Endodermal cell (in vitro differentiated cells): ENCODE results near the gene ADCYAP1R1. TPM values are rescaled to one million over a fixed set of nuclear protein-coding genes. Genes with fewer than 3 reads are reported as not detected.

ENCODE experiments used
- DNase-seq: peaks from one replicate; pipeline ENCODE4 v3.0.0-alpha.2; 2017
- H3K27ac ChIP-seq: 2 replicates; pipeline ENCODE4 v1.5.1; 2013; ENCODE audit warnings: mild to moderate bottlenecking, low read depth, low read length, moderate library complexity
- H3K27me3 ChIP-seq: 2 replicates; pipeline ENCODE4 v1.6.1; 2013; ENCODE audit warnings: mild to moderate bottlenecking, low read length, moderate library complexity; ENCODE audit not compliant: insufficient read depth, control insufficient read depth, poor library complexity, severe bottlenecking
- H3K36me3 ChIP-seq: 2 replicates; pipeline ENCODE4 v1.7.0; 2013; ENCODE audit warnings: mild to moderate bottlenecking, low read length, moderate library complexity; ENCODE audit not compliant: control insufficient read depth, insufficient read depth
- H3K4me1 ChIP-seq: one replicate; pipeline ENCODE4 v1.7.0; 2013; ENCODE audit warnings: low read length; ENCODE audit not compliant: control insufficient read depth, insufficient read depth
- H3K4me3 ChIP-seq: 2 replicates; pipeline ENCODE4 v1.5.1; 2013; ENCODE audit warnings: mild to moderate bottlenecking, low read length, moderate library complexity
- H3K9ac ChIP-seq: 2 replicates; pipeline ENCODE4 v1.6.1; 2013; ENCODE audit warnings: mild to moderate bottlenecking, low read length, moderate library complexity; ENCODE audit not compliant: poor library complexity, severe bottlenecking; ENCODE audit errors: extremely low read depth
- H3K9me3 ChIP-seq: 2 replicates; pipeline ENCODE4 v1.6.1; 2013; ENCODE audit warnings: mild to moderate bottlenecking, low read length, moderate library complexity; ENCODE audit not compliant: control insufficient read depth
- H3K27ac Mint-ChIP-seq: 2 replicates; pipeline ENCODE4 v1.8.0; 2020; ENCODE audit warnings: mixed read lengths
- H3K27me3 Mint-ChIP-seq: 2 replicates; pipeline ENCODE4 v1.8.0; 2021; ENCODE audit warnings: mild to moderate bottlenecking, mixed read lengths; ENCODE audit not compliant: insufficient read depth
- H3K36me3 Mint-ChIP-seq: 2 replicates; pipeline ENCODE4 v1.8.0; 2020; ENCODE audit warnings: low read depth, mixed read lengths
- H3K4me1 Mint-ChIP-seq: 2 replicates; pipeline ENCODE4 v1.8.0; 2020; ENCODE audit warnings: mixed read lengths
- H3K4me3 Mint-ChIP-seq: 2 replicates; pipeline ENCODE4 v1.8.0; 2020; ENCODE audit warnings: mild to moderate bottlenecking, moderate library complexity, mixed read lengths
- H3K9me3 Mint-ChIP-seq: 2 replicates; pipeline ENCODE4 v1.8.0; 2020; ENCODE audit warnings: mild to moderate bottlenecking, mixed read lengths
- WGBS, 2 experiments: methylation state at CpG; one replicate each; pipeline versions ENCODE4 v1.1.5 to v1.1.7; 2013; ENCODE audit warnings: missing lambda C conversion rate in 2 of 2, mixed read lengths in 1 of 2; ENCODE audit not compliant: insufficient coverage in 1 of 2, insufficient read length in 1 of 2; 5-methylcytosine and 5-hydroxymethylcytosine counted together
- total RNA-seq, 2 donors: library from RNA; stranded (reverse); fragmentation: NEBNext Ultra II Directional in 1 of 2; extraction: Animal tissue kit (Norgen Biotek cat#: 25700) in 1 of 2; gene quantifications; 2 replicates in 1 of 2; 3 replicates in 1 of 2; pipeline ENCODE4 v1.2.1, GENCODE V29; 2021
- TF ChIP-seq, protein P1 (sequence below): fragments of 200-600 bp; sonication (generic); conservative IDR thresholded peaks from 2 replicates; pipeline ENCODE4 v1.5.0; 2021; ENCODE audit warnings: antibody characterized with exemption, mild to moderate bottlenecking

The ADCYAP1R1 gene
- total RNA-seq, 2 donors from 2014 or later, result 1.2 to 2.1 TPM

DNA sequence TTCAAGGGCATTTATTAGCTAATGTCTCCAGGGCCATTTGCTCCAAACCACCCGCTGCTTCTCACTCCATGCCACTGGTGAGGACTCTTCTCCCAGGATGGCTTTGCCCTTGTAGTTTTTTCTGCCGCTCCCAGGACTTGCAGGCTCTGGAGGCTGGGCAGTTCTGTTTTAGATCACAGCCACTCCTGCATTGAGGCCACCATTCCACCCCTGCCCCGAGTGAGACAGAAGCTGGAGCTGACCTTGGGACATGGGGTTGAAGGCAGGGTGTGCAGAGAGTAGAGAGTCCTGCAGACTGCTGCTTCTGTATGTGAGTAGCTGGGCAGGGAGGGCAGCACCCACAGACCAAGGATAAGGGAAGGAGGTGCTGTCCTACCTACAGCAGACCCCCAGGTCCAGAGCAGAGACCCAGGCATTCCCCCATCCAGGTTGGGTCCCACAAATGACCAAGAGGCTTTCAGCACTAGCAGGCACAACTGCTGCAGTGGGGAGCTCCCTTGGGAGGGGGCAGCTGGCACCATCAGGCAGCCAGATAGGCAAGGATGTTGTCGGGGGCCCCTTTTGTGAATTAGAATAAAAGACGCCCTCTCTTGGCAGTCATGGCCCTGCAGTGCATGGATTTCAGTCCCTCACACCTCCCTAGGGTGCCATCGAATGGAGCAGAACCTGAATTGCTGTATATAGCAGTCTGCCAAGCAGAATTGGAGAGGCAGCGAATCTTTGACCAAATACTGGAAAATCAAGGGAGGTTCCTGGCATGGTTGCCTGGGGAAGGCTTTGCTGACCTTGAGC, 22.7 kb upstream of the ADCYAP1R1 start:
- 90 to 94% methylated on average over 6 to 7 of the region's 7 CpGs for WGBS, 2 experiments
- no peak overlapping the region for H3K4me3 ChIP-seq
- DNase-seq, result peak; percentile 58
- Mint-ChIP-seq H3K4me1 (peaks cover 26% of the 10 kb centered on the region), H3K36me3 (no peaks in the 10 kb centered on the region), H3K27ac (no peak overlapping the region), H3K4me3 (no peak overlapping the region), H3K27me3 (peaks cover 6% of the 10 kb centered on the region), H3K9me3 (no peaks in the 10 kb centered on the region)
- H3K27me3 ChIP-seq, result no peaks in the 10 kb centered on the region
- TF ChIP-seq, protein P1, sequence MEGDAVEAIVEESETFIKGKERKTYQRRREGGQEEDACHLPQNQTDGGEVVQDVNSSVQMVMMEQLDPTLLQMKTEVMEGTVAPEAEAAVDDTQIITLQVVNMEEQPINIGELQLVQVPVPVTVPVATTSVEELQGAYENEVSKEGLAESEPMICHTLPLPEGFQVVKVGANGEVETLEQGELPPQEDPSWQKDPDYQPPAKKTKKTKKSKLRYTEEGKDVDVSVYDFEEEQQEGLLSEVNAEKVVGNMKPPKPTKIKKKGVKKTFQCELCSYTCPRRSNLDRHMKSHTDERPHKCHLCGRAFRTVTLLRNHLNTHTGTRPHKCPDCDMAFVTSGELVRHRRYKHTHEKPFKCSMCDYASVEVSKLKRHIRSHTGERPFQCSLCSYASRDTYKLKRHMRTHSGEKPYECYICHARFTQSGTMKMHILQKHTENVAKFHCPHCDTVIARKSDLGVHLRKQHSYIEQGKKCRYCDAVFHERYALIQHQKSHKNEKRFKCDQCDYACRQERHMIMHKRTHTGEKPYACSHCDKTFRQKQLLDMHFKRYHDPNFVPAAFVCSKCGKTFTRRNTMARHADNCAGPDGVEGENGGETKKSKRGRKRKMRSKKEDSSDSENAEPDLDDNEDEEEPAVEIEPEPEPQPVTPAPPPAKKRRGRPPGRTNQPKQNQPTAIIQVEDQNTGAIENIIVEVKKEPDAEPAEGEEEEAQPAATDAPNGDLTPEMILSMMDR, result peak; percentile 40
- no peaks in the 10 kb centered on the region for H3K9me3 ChIP-seq
- H3K4me1 ChIP-seq, result peaks cover 15% of the 10 kb centered on the region
- H3K36me3 ChIP-seq, result no peaks in the 10 kb centered on the region
- no peak overlapping the region for H3K9ac ChIP-seq
- peak overlapping the region; percentile 17 for H3K27ac ChIP-seq

DNA sequence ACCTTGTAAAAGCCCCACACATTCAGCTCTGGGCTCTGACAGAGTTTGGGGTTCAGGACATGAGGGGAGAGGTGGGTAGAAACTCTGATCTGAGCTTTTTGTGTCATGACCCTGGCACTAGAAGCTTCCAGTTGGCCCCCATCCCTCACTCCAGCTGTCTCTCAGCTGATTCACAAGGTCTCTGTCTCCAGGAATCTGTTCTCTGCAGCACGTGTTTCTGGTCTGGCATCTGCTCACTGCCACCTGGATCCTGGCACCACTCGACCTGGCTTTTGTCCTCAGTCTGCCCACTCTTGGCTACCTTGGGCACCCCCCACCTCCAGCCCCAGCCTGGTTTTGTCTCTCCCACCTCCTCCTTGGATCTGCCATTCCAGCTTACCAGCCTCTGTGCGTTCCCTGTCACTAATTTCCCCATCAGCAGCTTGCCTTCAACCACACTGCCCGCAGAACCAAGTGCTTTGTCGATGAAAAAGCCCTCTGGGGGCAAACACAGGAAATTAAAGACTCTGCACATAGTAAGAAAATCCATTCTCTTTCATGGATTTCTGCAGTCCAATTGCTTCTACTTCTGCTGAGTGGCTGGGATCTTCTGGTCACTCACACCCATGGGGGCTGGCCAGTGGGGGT, 18.3 kb upstream of the ADCYAP1R1 start:
- peaks cover 7% of the 10 kb centered on the region for H3K4me1 Mint-ChIP-seq
- no peak overlapping the region for H3K4me3 Mint-ChIP-seq
- no peaks in the 10 kb centered on the region for H3K36me3 ChIP-seq
- H3K36me3 Mint-ChIP-seq, result no peaks in the 10 kb centered on the region
- no peaks in the 10 kb centered on the region for H3K27me3 ChIP-seq
- TF ChIP-seq, protein P1, result no peak
- peaks cover 8% of the 10 kb centered on the region for H3K27me3 Mint-ChIP-seq
- no peaks in the 10 kb centered on the region for H3K9me3 Mint-ChIP-seq
- no peaks in the 10 kb centered on the region for H3K9me3 ChIP-seq
- WGBS, 2 experiments, result 84 to 85% methylated on average over 2 to 5 of the region's 5 CpGs
- no peak for DNase-seq
- no peaks in the 10 kb centered on the region for H3K4me1 ChIP-seq
- no peak overlapping the region for H3K27ac Mint-ChIP-seq
- H3K27ac ChIP-seq, result no peak overlapping the region
- H3K4me3 ChIP-seq, result no peak overlapping the region
- no peak overlapping the region for H3K9ac ChIP-seq

GRCh38 chr7:31036924-31037323, 15.2 kb upstream of the ADCYAP1R1 start:
- 84 to 96% methylated on average over 2 to 3 of the region's 3 CpGs for WGBS, 2 experiments
- Mint-ChIP-seq H3K4me3 (no peak overlapping the region), H3K4me1 (no peaks in the 10 kb centered on the region), H3K27me3 (peaks cover 16% of the 10 kb centered on the region), H3K9me3 (no peaks in the 10 kb centered on the region), H3K27ac (no peak overlapping the region), H3K36me3 (no peaks in the 10 kb centered on the region)
- H3K9me3 ChIP-seq, result no peaks in the 10 kb centered on the region
- no peak overlapping the region for H3K9ac ChIP-seq
- TF ChIP-seq, protein P1, result no peak
- peaks cover 10% of the 10 kb centered on the region for H3K27me3 ChIP-seq
- no peak overlapping the region for H3K4me3 ChIP-seq
- no peak overlapping the region for H3K27ac ChIP-seq
- DNase-seq, result no peak
- no peaks in the 10 kb centered on the region for H3K36me3 ChIP-seq
- no peaks in the 10 kb centered on the region for H3K4me1 ChIP-seq
